IMR-90 (cell line): ENCODE measurements around the gene ASB3. TPM values are rescaled to one million over a fixed set of nuclear protein-coding genes. Genes with fewer than 3 reads are reported as not detected.

Experiments
- ATAC-seq: fragments of 200-7000 bp; cut with Tn5 transposase; 2 replicates; pipeline ENCODE4 v1.9.1; 2020; ENCODE audit warnings: low read depth, mild to moderate bottlenecking, moderate library complexity
- BruUV-seq: library from RNA; stranded (reverse); fragments of 400-500 nt; replicated peaks from 2 replicates; lab custom pipeline; 2021; lab: Mats Ljungman, UMichigan
- CTCF ChIA-PET: fragments of 300-600 bp; formaldehyde crosslinking; extraction: SDS; loops from one replicate; lab custom pipeline; 2021; ENCODE audit warnings: antibody characterized with exemption; lab: Yijun Ruan, JAX
- POLR2A ChIA-PET: fragments of 300-600 bp; sonication (Branson Sonifier 250); formaldehyde crosslinking; loops from one replicate; lab custom pipeline; 2022; ENCODE audit warnings: antibody characterized with exemption; ENCODE audit not compliant: unreplicated experiment; lab: Charles Lee
- DNase-seq: peaks from one replicate; pipeline ENCODE4 v3.0.0; 2013
- H2AFZ ChIP-seq: replicated peaks from 2 replicates; pipeline ENCODE3; 2013; ENCODE audit warnings: low read length, mild to moderate bottlenecking; ENCODE audit not compliant: poor library complexity
- H2AK5ac ChIP-seq: 2 replicates; pipeline ENCODE4 v1.6.1; 2013; ENCODE audit warnings: low read depth, low read length, inconsistent platforms
- H2AK9ac ChIP-seq: replicated peaks from 2 replicates; pipeline ENCODE3; 2013; ENCODE audit warnings: mild to moderate bottlenecking, low read depth, low read length, moderate library complexity; ENCODE audit not compliant: poor library complexity
- H2BK120ac ChIP-seq: 2 replicates; pipeline ENCODE4 v1.6.1; 2013; ENCODE audit warnings: low read depth, low read length, inconsistent platforms
- H2BK15ac ChIP-seq: 3 replicates; pipeline ENCODE4 v1.6.1; 2013; ENCODE audit warnings: low read depth, low read length, inconsistent platforms
- H2BK20ac ChIP-seq: 2 replicates; pipeline ENCODE4 v1.6.1; 2013; ENCODE audit warnings: low read depth, mild to moderate bottlenecking, inconsistent platforms, low read length, moderate library complexity
- H2BK5ac ChIP-seq: 2 replicates; pipeline ENCODE4 v1.6.1; 2013; ENCODE audit warnings: mild to moderate bottlenecking, low read depth, low read length, inconsistent platforms; ENCODE audit not compliant: poor library complexity, severe bottlenecking
- H3K14ac ChIP-seq: replicated peaks from 2 replicates; pipeline ENCODE4 v1.6.1; 2013; ENCODE audit warnings: low read depth, low read length, inconsistent platforms
- H3K18ac ChIP-seq: 2 replicates; pipeline ENCODE4 v1.6.1; 2013; ENCODE audit warnings: low read depth, low read length, control low read depth
- H3K23ac ChIP-seq: 2 replicates; pipeline ENCODE4 v1.6.1; 2013; ENCODE audit warnings: low read depth, low read length, inconsistent platforms
- H3K27ac ChIP-seq: 2 replicates; pipeline ENCODE4 v1.5.1; 2013; ENCODE audit warnings: mild to moderate bottlenecking, control low read depth, low read length; ENCODE audit not compliant: insufficient read depth
- H3K27me3 ChIP-seq: 2 replicates; pipeline ENCODE4 v1.6.1; 2013; ENCODE audit warnings: low read length; ENCODE audit not compliant: control insufficient read depth, insufficient read depth
- H3K36me3 ChIP-seq: 2 replicates; pipeline ENCODE4 v1.6.1; 2013; ENCODE audit warnings: low read length, mixed read lengths; ENCODE audit not compliant: control insufficient read depth, insufficient read depth
- H3K4ac ChIP-seq: 2 replicates; pipeline ENCODE4 v1.6.1; 2013; ENCODE audit warnings: low read depth, low read length, inconsistent platforms
- H3K4me1 ChIP-seq: 2 replicates; pipeline ENCODE4 v1.6.1; 2013; ENCODE audit warnings: low read length, mixed read lengths; ENCODE audit not compliant: control insufficient read depth, insufficient read depth
- H3K4me2 ChIP-seq: 2 replicates; pipeline ENCODE4 v1.6.1; 2013; ENCODE audit warnings: low read depth, mild to moderate bottlenecking, control low read depth, low read length, moderate library complexity
- H3K4me3 ChIP-seq: 2 replicates; pipeline ENCODE4 v1.5.1; 2013; ENCODE audit warnings: low read depth, mild to moderate bottlenecking, control low read depth, low read length, moderate library complexity; ENCODE audit not compliant: insufficient read depth
- H3K56ac ChIP-seq: 2 replicates; pipeline ENCODE4 v1.6.1; 2013; ENCODE audit warnings: low read length, inconsistent platforms; ENCODE audit not compliant: insufficient read depth; ENCODE audit errors: extremely low read depth
- H3K79me1 ChIP-seq, 2 experiments: 2 replicates each; pipeline ENCODE4 v1.6.1; 2013; ENCODE audit warnings: low read length in 2 of 2, inconsistent platforms in 1 of 2, low read depth in 1 of 2
- H3K9ac ChIP-seq: 2 replicates; pipeline ENCODE4 v1.6.1; 2013; ENCODE audit warnings: low read depth, low read length, control low read depth
- H3K9me1 ChIP-seq: 2 replicates; pipeline ENCODE4 v1.6.1; 2013; ENCODE audit warnings: low read length, inconsistent platforms; ENCODE audit not compliant: insufficient read depth
- H3K9me3 ChIP-seq: 2 replicates; pipeline ENCODE4 v1.6.1; 2013; ENCODE audit warnings: low read length; ENCODE audit not compliant: control insufficient read depth, insufficient read depth
- H4K20me1 ChIP-seq: 2 replicates; pipeline ENCODE4 v1.6.1; 2013; ENCODE audit warnings: low read length, inconsistent platforms; ENCODE audit not compliant: insufficient read depth
- H4K5ac ChIP-seq: 2 replicates; pipeline ENCODE4 v1.6.1; 2013; ENCODE audit warnings: mild to moderate bottlenecking, low read depth, low read length, control low read depth
- H4K8ac ChIP-seq, 2 experiments: 2 replicates each; pipeline ENCODE4 v1.6.1; 2013; ENCODE audit warnings: low read depth in 2 of 2, low read length in 2 of 2, control low read depth in 1 of 2, inconsistent platforms in 1 of 2
- H4K91ac ChIP-seq: 2 replicates; pipeline ENCODE4 v1.6.1; 2013; ENCODE audit warnings: low read depth, low read length, inconsistent platforms; ENCODE audit not compliant: insufficient read depth
- BHLHE40 ChIP-seq: fragments of 150-350 bp; IDR thresholded peaks from 2 replicates; pipeline ENCODE4 v1.6.1; 2016; ENCODE audit warnings: mild to moderate bottlenecking, low read depth, low read length
- CEBPB ChIP-seq: IDR thresholded peaks from 2 replicates; pipeline ENCODE4 v1.6.1; 2012; ENCODE audit warnings: low read depth, low read length, improper control_type of control experiment
- CHD1 ChIP-seq: IDR thresholded peaks from 2 replicates; pipeline ENCODE4 v1.6.1; 2012; ENCODE audit warnings: low read depth, low read length, improper control_type of control experiment
- FOS ChIP-seq: fragments of 150-350 bp; IDR thresholded peaks from 2 replicates; pipeline ENCODE4 v1.6.1; 2016; ENCODE audit warnings: low read depth, low read length
- MAFK ChIP-seq: IDR thresholded peaks from 2 replicates; pipeline ENCODE4 v1.6.1; 2012; ENCODE audit warnings: low read depth, low read length, improper control_type of control experiment
- MAZ ChIP-seq: IDR thresholded peaks from 2 replicates; pipeline ENCODE4 v1.6.1; 2012; ENCODE audit warnings: low read depth, mild to moderate bottlenecking, low read length, improper control_type of control experiment, moderate library complexity, borderline replicate concordance
- MXI1 ChIP-seq: IDR thresholded peaks from 2 replicates; pipeline ENCODE4 v1.6.1; 2012; ENCODE audit warnings: low read depth, mild to moderate bottlenecking, low read length, moderate library complexity, borderline replicate concordance
- NFE2L2 ChIP-seq: fragments of 150-350 bp; IDR thresholded peaks from 2 replicates; pipeline ENCODE4 v1.6.1; 2016; ENCODE audit warnings: low read depth, mild to moderate bottlenecking, low read length
- POLR2A ChIP-seq: IDR thresholded peaks from 2 replicates; pipeline ENCODE4 v1.6.1; 2012; ENCODE audit warnings: mild to moderate bottlenecking, low read depth, low read length
- RAD21 ChIP-seq: IDR thresholded peaks from 2 replicates; pipeline ENCODE4 v1.6.1; 2012; ENCODE audit warnings: low read length, improper control_type of control experiment
- RCOR1 ChIP-seq: IDR thresholded peaks from 2 replicates; pipeline ENCODE4 v1.6.1; 2012; ENCODE audit warnings: mild to moderate bottlenecking, low read length, improper control_type of control experiment; ENCODE audit not compliant: insufficient replicate concordance
- RFX5 ChIP-seq: IDR thresholded peaks from 2 replicates; pipeline ENCODE4 v1.8.0; 2012; ENCODE audit warnings: low read depth, mild to moderate bottlenecking, low read length, moderate library complexity
- SMC3 ChIP-seq: fragments of 150-350 bp; IDR thresholded peaks from 2 replicates; pipeline ENCODE4 v1.6.1; 2016; ENCODE audit warnings: low read depth, mild to moderate bottlenecking, antibody characterized with exemption, low read length, moderate library complexity
- WGBS, 2 experiments: methylation state at CpG; one replicate each; pipeline versions ENCODE4 v1.1.5 to v1.1.7; 2013; ENCODE audit warnings: missing lambda C conversion rate in 2 of 2; ENCODE audit not compliant: insufficient read length in 1 of 2; ENCODE audit errors: extremely low coverage in 2 of 2; 5-methylcytosine and 5-hydroxymethylcytosine counted together
- dilution Hi-C: fragments of 300-500 bp; cut with HindIII; formaldehyde crosslinking; loops from one replicate; pipeline ENCODE4 v1.14.3; 2018; ENCODE audit warnings: low sequenced_read_pairs; ENCODE audit not compliant: unreplicated experiment
- in situ Hi-C: fragments of 300-500 bp; cut with MboI; formaldehyde crosslinking; loops from 3 replicates; pipeline ENCODE4 v1.14.3; 2019; ENCODE audit warnings: low sequenced_read_pairs, inconsistent platforms, mixed read lengths
- intact Hi-C: fragments of 100-400 bp; cut with micrococcal nuclease; formaldehyde crosslinking; loops from 2 replicates; pipeline ENCODE4 v1.10.0; 2022
- polyA plus RNA-seq, 3 experiments: library from polyadenylated mRNA; depleted of rRNA; stranded (reverse); fragments of >200 nt; gene quantifications; 2 replicates each; pipeline ENCODE4 v1.2.3, GENCODE V29; 2012; ENCODE audit warnings: low replicate concordance in 1 of 3
- total RNA-seq: library from RNA; depleted of rRNA; stranded (reverse); fragments of >200 nt; gene quantifications from 2 replicates; pipeline ENCODE4 v1.2.3, GENCODE V29; 2012
- TF ChIP-seq, protein P1 (sequence below): conservative IDR thresholded peaks from 2 replicates; pipeline ENCODE4 v1.5.1; 2012; ENCODE audit warnings: mild to moderate bottlenecking, low read depth, low read length, improper control_type of control experiment
- TF ChIP-seq, protein P2 (sequence below): fragments of 150-350 bp; IDR thresholded peaks from 2 replicates; pipeline ENCODE4 v1.6.1; 2017; ENCODE audit warnings: mild to moderate bottlenecking, antibody characterized with exemption, low read length, low read depth
- TF ChIP-seq, protein P3 (sequence below): fragments of 150-350 bp; IDR thresholded peaks from 2 replicates; pipeline ENCODE4 v1.6.1; 2016; ENCODE audit warnings: low read depth, mild to moderate bottlenecking, low read length, moderate library complexity, borderline replicate concordance

ASB3 gene
- total and polyA plus RNA-seq, 2 of the 4 experiments (the other 2 are of a cell fraction) = 19.2 to 36.2 TPM

DNA sequence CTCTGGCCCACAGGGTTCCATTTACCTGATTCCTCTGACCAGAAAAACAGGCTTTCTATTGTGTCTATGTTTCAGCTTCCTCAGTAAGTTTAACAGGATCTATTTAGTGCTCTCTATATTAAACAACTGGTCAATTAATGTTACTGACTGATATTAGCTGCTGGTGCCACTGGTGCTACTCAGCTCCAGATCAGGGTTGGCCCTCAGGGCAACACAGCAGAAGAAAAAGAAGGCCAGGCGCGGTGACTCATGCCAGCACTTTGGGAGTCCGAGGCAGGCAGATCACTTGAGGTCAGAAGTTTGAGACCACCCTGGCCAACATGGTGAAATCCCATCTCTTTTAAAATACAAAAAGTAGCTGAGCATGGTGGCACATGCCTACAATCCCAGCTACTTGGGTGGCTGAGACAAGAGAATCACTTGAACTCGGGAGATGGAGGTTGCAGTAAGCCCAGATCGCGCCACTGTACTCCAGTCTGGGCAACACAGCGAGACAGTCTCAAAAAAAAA is 75.4 kb downstream of the ASB3 start:
- ATAC-seq (no peak), DNase-seq (no peak)
- no peak for TF ChIP-seq CEBPB
- TF ChIP-seq NFE2L2 = no peak
- no peak for TF ChIP-seq FOS
- TF ChIP-seq RAD21 = no peak
- TF ChIP-seq POLR2A = no peak
- no peak for TF ChIP-seq CHD1
- no peak for TF ChIP-seq RCOR1
- TF ChIP-seq, protein P1, sequence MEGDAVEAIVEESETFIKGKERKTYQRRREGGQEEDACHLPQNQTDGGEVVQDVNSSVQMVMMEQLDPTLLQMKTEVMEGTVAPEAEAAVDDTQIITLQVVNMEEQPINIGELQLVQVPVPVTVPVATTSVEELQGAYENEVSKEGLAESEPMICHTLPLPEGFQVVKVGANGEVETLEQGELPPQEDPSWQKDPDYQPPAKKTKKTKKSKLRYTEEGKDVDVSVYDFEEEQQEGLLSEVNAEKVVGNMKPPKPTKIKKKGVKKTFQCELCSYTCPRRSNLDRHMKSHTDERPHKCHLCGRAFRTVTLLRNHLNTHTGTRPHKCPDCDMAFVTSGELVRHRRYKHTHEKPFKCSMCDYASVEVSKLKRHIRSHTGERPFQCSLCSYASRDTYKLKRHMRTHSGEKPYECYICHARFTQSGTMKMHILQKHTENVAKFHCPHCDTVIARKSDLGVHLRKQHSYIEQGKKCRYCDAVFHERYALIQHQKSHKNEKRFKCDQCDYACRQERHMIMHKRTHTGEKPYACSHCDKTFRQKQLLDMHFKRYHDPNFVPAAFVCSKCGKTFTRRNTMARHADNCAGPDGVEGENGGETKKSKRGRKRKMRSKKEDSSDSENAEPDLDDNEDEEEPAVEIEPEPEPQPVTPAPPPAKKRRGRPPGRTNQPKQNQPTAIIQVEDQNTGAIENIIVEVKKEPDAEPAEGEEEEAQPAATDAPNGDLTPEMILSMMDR = no peak
- TF ChIP-seq MAFK = no peak
- TF ChIP-seq BHLHE40 = no peak
- TF ChIP-seq, protein P2, sequence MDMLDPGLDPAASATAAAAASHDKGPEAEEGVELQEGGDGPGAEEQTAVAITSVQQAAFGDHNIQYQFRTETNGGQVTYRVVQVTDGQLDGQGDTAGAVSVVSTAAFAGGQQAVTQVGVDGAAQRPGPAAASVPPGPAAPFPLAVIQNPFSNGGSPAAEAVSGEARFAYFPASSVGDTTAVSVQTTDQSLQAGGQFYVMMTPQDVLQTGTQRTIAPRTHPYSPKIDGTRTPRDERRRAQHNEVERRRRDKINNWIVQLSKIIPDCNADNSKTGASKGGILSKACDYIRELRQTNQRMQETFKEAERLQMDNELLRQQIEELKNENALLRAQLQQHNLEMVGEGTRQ = no peak
- TF ChIP-seq SMC3 = no peak
- TF ChIP-seq, protein P3, sequence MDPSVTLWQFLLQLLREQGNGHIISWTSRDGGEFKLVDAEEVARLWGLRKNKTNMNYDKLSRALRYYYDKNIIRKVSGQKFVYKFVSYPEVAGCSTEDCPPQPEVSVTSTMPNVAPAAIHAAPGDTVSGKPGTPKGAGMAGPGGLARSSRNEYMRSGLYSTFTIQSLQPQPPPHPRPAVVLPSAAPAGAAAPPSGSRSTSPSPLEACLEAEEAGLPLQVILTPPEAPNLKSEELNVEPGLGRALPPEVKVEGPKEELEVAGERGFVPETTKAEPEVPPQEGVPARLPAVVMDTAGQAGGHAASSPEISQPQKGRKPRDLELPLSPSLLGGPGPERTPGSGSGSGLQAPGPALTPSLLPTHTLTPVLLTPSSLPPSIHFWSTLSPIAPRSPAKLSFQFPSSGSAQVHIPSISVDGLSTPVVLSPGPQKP = no peak
- TF ChIP-seq MXI1 = no peak
- no peak for TF ChIP-seq MAZ
- no peak for TF ChIP-seq RFX5
- Histone ChIP-seq H4K8ac (no peak overlapping the region), H2BK20ac (no peak overlapping the region), H3K56ac (no peak overlapping the region), H3K4ac (no peak overlapping the region), H3K9me1 (no peaks in the 10 kb centered on the region), H3K14ac (no peak overlapping the region), H3K4me3 (no peak overlapping the region), H3K27ac (no peak overlapping the region), H2AFZ (no peak overlapping the region), H3K18ac (no peak overlapping the region), H3K4me2 (no peak overlapping the region), H2BK15ac (no peak overlapping the region), H2BK5ac (no peak overlapping the region), H3K9ac (no peak overlapping the region), H3K79me1 (no peaks in the 10 kb centered on the region; a peak in 1 of 4 replicates), H4K5ac (no peak overlapping the region), H3K23ac (no peak overlapping the region), H3K4me1 (no peaks in the 10 kb centered on the region), H2AK5ac (no peak overlapping the region), H2BK120ac (no peak overlapping the region), H3K9me3 (peaks cover 8% of the 10 kb centered on the region; the same call in 1 of the 2 replicates), H4K91ac (no peak overlapping the region), H4K20me1 (no peaks in the 10 kb centered on the region), H2AK9ac (no peak overlapping the region), H3K36me3 (peaks cover 27% of the 10 kb centered on the region), H3K27me3 (no peaks in the 10 kb centered on the region)
- in situ Hi-C loops (no loop called here), intact Hi-C loops (no loop called here), dilution Hi-C loops (no loop called here)
- whole genome bisulfite sequencing, 2 experiments = 83% methylated on average over 1 of the region's 7 CpGs; no CpG with 5 or more reads in 1 of the 2 experiments
- ChIA-PET CTCF (no interaction called here), POLR2A (no interaction called here)
- BruUV-seq = no TSS peak
